Fibroblast of skin of right quadriceps (primary cell): Measurements from ENCODE around the gene FAM229B.
"Not testable (repeated sequence)": the region's sequence is repeated elsewhere in the genome, so short reads cannot be mapped to it uniquely, and the experiment has no call there.

ENCODE experiments used
- DNase-seq: peaks from one replicate; pipeline ENCODE4 v3.0.0-alpha.2; 2013

FAM229B gene, protein sequence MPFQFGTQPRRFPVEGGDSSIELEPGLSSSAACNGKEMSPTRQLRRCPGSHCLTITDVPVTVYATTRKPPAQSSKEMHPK

DNA sequence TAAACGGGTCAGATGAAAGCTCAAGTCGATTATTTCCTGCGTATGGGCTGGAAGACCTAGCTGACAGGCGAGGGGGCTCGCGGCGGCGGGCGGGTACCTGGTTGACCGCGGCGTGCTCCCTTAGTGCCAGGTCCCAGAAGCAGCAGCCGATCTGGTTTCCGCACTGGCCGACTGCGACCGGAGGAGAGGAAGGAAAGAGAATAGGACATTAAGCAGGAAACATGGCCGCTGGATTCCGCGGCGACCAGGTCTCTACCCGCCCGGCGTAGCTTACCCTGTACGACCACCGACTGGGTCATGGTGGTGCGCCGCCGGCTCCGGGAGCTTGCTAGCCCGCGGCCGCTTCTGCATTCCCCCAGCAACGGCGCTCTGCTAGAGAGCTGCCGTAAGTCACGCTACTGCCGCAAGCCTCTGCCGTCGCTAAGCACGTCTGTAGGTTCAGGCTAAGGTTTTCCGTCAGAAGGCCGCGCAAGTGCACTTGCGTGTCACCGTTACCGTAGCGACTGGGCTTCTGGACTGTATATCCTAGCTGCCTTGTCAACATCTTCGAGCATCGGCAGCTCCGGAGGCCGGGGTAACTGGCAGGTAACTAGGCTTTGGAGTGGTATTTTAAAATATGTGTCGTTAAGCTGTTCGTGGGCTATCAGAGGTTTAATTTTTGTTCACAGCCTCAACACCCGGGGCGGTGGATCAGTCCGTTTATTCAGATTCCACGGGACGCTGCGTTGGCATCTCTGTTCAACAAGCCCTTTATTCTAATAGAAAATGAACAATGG is at the start of gene FAM229B, which contains the start of gene TUBE1:
FAM229B (plus strand) TSS at position 456 of the 776 bp plus-strand sequence. CDS start 11,693 bp downstream, outside the sequence.
TUBE1 (minus strand) TSS at position 347 of the 776 bp plus-strand sequence; CDS start at position 299, 48 bp downstream.
- DNase-seq: peak; percentile 96

DNA sequence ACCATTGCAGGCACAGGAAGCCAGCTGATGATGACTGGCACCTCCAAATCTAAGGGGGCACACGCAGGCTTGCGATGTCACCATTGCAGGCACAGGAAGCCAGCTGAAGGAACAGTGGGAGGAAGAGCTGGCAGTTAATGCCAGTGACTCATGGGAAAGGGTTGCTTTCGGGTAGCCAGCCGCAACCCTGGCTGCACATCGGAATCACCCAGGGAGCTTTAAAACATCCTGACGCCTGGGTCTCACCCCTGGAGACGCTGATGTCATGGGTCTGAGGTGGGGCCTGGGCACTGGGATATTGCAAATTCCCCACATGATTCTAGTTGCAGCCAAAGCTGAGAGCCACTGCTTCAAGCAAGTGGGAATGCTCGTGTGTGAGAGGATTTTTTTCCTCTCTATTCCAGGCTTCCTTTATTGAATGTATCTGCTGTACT is 49.6 kb upstream of the FAM229B start:
- DNase-seq: peak; percentile 93

DNA sequence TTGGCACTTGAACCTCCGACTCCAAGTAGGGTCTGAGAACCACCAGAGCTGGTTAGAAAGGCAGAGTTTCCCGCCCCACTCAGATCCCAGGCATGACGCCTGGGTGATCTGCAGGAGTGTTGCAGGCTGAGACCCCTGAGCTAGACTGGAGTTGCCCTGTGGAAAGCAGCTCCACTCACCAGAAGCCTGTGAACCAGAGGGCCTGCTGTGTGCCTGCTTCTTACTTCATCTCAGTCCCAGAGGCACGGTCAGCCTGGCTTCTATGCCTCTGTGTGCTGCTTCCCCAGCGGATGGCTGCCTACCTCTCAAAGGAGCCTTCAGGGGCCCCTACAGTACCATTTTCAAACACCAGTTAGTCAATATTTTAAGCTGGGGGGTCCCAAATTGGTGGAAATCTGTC is 49.1 kb upstream of the FAM229B start:
- no peak for DNase-seq

DNA sequence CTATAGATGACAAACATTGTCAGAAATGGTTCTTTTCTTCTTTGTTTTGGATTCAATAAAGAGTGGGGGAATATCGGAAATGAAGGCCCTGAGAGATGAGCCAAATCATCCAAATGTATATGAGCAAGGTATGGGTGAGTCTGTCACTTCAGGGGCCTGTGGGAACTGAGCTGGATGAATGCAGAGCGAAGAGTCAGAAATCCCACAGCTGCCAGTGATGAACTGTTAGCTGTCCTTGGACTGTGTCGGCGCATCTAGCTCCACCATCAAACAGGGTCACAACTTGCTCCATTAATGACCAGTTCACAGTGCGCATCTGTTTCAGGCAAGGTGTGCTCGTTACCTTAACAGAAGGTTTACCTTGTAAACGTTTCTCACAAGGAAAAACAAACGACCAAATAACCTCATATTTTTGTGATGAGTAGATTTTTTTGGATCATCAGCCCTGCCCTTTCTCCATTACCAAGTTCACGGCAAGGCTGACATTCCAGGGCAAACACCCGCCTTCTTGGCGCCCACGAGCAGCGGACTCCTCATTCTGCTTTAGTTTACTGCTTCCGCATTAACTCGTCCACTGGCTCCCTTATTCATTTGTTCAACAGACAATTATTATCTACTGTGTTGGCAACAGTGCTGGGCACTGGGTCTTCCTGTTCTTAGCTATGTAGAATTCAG is 48.5 kb upstream of the FAM229B start:
- no peak for DNase-seq

DNA sequence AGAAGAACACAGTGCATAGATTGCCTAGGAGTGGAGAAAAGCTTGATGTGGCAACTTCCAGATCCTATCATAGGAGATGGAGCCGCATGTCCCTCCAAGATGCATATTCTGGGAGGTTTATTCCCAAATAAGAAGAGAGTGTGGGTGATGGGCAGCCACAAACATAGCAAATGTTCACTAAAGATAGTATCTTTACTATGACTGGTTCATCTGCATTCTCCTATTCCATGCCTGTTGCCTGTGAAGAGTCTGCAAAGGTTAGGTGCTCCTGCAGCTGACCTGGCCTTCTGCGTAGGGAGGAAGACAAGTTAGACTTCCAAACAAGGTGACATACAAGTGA is 48.0 kb upstream of the FAM229B start:
- no peak for DNase-seq

DNA sequence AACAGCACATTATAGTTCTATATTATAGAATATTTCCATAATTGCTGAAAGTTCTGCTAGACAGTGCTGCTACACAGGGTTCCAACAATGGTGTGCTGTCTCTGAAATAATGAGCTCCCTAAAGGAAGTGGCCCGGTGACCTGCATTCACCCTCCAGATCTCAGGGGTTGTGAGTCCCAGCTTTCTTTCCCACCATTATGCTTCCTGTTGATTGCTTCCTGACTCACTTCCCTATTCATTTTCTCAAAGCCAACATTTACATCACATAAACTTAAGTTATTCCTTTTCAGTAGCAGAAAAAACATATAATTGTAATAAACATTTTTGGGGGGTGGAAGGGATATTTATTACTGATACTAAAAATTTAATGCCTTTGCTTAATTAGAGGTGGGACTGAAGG is 46.4 kb upstream of the FAM229B start:
- no peak for DNase-seq

DNA sequence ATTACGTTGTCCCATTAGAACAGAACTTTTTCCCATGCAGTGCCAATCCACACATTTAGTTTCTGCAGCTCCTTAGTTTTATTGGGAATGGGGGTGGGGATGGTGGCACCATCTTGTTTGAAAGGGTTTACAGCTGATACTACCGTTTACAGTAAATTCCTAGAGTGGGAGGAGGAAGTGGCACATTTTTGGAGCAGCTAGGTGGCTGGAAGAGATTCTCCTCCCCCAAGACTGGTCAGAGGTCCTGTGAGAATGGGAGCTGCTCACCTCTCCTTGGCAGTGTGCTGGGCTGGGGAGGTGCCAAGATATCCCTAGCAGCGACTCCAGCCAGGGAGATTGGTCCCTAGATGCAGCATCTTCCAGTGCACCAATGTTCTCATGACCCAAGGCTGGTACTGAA is 45.9 kb upstream of the FAM229B start:
- DNase-seq: no peak

DNA sequence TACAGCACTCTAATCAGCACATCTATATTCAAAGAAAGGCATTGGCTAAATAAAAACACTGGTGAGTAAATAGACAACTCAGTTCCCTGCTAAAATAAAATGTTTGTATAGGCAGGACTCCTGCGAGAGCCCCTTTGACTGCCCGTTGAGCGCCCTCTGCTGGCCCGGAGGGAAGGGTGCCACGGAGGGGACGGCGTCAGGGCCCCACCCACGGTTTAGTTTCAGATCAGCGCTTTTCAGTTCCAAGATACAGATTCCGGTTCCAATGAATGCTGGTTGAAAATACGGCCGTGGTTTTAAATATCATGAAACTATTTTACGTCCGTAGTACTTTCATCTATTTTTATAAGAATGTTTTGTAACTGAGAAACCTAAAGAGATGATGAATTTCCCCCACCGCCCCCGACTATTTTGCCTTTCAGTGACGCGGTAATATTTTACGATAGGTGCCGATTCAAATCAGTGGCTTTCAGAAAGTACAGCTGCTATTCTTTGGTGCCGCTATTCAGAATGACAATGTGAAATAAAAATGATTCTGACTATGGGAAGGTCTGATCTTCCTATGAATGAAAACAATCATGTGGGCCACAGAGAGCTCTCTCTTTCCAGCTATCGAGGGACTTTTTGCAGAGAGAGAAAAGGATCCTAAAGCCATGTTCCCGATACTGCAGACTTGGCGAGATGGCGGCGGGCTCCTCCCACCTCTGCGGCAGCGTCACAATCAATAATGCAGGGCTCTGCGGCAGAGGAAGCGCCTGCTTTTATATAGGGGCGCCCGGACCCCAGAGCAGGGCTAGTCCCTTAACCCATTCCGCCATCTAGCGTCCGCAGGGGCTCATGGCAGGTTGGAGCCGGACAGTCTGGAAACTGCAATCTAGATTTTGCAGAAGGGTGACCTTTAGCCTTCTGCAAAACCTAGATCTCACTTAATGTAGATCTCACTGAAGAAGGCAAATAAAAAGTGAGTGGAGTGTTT is 44.1 kb upstream of the FAM229B start:
- peak; percentile 94 for DNase-seq

DNA sequence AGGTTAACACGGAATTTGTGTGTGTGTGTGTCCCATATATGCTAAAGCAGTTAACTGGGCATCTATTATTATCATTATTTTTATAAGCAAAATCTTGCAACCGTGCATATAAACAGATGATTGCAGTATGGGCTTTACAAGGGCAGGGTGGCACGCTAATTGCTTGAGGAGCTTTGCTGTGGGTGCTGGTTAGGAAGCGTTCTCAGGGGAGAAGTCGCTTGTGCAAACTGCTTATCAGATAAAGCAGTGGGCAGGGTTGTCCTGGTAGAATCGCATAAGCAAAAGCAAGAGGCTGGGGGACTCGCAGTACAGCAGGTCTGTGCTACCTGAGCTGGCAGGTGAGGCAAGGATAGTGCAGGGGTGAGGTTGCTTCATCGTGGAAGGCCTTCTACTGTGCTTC is 43.2 kb upstream of the FAM229B start:
- DNase-seq: no peak

DNA sequence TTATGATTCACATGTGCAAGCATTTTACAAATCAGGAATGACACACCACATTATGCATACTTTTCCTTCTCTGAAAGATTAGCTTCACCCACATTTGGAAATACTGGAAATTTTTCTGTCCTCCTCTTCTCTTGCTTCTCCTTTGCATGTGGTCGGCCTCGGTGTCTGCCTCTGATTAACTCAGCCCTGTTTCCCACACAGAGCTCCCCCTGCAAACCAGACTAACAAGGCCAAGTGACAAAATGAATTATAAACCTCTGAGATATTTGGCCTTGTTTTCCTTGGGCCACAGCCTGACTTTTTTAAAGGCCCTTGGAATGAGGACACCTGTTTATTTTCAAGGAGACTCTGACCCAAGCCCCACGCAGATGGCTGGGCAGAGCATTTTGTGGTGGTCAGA is 42.5 kb upstream of the FAM229B start:
- peak; percentile 98 for DNase-seq

DNA sequence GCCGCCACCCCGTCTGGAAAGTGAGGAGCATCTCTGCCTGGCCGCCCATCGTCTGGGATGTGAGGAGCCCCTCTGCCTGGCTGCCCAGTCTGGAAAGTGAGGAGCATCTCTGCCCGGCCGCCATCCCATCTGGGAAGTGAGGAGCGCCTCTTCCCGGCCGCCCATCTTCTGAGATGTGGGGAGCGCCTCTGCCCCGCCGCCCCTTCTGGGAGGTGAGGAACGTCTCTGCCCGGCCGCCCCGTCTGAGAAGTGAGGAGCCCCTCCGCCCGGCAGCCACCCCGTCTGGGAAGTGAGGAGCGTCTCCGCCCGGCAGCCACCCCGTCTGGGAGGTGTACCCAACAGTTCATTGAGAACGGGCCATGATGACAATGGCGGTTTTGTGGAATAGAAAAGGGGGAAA is 39.9 kb upstream of the FAM229B start:
- DNase-seq: not testable (repeated sequence)

DNA sequence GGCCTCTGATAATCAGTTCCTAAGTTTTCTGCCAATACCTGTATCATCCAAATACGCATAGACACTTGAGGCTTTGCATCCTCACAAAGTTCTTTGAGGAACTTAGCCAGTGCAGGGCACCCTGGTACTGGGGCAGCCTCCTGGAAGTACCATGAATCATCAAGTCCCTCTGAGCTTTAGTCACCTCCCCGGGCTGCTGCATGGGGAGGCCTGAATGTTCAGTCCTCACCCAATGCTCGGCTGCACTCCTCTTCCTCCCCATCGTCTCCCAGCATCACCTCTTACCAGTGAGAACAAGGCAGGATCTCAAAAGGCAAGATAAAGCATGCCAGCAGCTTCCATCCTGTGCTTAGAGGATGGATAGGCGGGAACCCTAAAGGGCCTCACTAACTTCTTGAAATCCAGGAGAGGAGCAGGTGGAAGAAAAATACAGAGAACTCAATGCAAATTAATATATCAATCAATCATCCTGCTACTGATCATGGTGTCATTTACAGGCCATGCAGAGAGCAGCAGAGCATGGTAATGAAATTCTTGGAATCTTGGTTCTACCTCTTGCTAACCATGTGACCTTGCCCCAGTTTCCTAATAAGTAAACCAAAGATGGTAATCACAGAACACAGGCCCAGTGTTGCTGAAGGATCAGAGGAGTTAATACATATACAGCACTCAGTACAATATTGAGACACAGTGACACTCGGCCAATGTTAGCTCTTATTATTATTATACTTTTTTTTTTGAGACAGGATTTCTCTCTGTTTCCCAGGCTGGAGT is 38.2 kb upstream of the FAM229B start:
- DNase-seq: no peak

DNA sequence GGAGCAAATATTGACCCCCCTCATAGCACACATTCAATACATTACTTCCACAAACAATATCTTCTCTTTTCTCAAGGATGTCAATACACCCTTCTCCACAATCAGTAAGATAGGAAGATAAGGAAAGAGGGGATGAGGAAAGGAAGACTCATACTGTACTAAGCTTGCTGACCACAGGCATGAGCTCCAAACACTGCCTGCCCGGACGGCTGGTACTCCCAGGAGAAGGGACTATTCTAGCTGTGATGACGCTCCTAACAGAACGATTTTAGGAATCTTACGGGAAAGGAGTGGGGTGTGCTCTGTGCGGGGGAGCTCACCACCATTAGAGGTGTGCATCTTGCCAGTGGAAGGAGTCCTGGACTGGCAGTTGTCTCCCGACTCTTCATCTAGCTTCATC is 37.4 kb upstream of the FAM229B start:
- DNase-seq: no peak

DNA sequence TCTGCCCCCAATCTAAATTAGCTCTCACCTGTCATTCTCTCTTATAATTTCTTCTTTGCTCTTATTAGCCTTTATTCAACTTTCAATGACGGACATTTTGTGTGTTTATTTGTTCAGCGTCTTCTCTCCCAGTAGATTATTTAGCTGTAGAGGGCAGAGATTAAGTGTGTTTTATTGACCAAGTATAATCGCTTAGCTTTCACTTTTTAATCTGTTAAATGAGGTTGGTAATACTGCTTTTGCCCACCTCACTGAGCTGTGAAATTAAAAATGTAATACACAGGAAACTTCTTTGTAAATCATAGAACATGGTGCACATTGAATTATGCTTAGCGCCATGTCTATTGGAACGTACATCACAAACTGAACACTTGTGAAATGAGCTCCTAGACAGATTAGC is 37.0 kb upstream of the FAM229B start:
- DNase-seq: no peak

DNA sequence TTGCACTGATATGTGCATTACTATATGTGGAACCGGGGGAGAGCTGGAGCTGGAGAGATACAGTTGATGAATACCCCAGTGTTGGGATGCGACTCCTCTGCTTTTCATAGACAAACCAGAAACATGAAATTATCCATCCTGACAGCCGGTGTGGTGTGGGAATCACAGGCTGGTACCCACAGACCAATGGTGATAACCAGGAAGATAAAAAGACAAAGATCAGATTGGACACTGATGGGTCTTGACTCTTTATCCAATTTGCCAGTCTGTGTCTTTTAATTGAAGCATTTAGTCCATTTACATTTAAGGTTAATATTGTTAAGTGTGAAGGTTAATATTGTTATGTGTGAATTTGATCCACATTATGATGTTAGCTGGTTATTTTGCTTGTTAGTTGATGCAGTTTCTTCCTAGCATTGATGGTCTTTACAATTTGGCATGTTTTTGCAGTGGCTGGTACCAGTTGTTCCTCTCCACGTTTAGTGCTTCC is 36.1 kb upstream of the FAM229B start:
- DNase-seq: not testable (repeated sequence)

DNA sequence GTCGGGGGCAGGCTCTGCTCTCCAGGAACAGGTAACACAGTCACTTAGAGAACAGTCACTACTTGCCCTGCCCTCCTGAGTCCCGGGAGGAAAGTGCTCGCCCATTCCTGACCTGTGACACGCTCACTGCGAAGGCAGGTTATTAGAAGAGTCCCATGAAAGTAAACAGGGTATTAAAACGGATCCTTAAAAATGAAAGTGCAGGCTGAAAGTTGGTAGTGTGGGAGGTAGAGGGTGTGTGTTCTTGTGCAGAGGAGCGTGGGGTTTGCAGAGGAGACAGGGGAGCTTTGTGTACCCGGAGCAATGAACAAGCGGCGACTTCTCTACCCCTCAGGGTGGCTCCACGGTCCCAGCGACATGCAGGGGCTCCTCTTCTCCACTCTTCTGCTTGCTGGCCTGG is 33.4 kb upstream of the FAM229B start, which contains the start of gene CCN6:
CCN6 (plus strand) TSS at position 104 of the 400 bp plus-strand sequence; CDS start at position 358, 254 bp downstream.
- DNase-seq: no peak

DNA sequence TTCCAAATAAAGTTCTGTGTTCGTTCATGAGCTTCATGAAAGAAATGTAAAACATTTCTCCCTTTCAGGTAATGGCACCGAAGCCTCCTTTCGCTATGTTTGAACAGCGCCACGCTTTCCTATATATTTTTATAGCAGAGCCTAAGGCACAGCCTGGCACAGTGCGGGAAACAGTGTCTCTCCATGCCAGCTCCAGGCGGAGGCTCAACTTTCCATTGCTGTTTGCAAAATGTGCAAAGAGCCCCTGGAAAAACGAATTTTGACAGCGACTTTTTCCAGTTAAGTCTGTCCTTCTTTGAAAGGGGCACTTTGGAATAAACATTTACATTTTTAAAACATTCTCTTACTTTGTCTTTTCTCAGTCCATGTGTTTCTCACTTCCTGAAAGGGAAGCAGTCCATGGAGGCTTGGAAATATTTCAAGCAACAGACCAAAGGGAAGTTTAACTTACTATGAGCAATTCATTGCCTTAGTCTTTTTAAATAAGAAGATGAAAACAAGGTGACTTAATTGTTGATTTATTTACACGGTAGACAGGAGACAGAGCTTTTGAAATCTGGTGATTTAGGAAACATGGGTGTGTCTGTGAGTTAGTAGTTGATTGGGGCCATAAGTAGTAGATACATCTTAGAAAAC is 32.7 kb upstream of the FAM229B start:
- DNase-seq: no peak

DNA sequence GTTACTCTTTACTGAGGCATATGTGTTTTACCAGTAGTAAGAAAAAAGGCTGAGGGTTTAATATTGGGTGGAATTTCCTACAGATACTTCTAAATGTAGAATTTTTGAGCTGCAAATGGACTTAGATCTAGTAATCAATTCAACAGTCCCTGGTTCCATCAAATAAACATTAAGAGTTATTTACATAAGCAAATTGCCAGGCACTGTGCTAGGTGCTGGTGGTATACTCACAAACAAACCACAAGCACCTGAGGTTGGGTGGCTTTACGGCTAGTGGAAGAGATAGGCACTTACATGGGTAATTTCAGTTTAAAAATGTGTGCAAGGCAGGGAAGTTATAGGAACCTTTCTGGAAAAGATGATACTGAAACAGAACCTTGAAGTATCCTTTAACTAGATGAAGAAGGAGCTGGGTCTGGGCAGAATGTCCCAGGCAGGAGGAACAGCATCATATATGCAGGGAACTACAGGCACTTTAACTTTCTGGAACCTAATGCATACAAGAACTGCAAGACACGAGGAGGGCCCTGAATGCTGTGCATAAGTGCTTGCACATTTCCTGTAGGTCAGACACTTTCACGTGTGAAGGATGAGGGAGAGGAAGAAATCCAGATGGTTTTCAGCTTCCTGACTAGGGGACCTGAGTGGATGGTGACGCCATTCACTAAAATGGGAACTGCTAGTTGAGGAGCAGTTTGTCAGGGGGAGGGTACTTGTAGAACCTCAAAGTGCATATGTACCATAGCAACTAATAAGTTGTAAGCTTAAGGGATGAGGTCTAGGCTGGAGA is 29.0 kb upstream of the FAM229B start:
- no peak for DNase-seq

DNA sequence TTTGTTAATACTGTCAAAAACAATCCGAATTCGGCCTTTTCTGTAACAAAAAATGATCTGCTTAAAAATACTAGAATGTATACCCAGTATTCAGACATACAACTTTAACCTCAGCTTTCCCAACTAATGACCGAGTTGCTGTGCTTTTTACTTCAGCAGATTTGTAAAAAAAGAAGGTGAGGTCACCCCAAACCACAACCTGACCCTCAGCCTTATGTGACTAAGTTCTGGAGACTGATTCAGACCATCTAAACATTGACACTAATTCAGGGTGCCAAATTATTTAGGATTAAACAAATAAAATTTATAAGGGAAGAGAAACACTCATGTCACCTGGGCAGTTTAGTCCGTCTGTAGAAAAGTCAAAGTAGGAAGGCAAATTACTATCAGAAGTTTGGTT is 25.8 kb upstream of the FAM229B start:
- DNase-seq: no peak

DNA sequence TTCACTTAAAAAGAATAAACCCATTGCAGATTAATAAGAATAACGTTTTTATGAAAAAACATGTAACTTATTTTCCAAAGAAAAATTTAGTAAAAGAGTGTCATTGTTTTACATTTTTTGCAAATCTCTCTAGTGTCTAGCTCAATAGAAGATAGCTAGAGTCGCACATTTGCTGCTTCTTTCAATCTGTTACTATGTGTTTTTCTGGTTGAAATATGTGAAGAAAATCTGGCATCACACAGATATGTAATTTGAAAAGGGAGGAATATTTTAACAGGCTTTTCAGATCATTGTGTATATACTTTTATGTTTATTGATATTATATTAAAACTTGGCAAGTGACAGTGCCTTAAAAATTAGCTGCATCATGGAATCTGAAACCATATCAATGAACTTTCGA is 24.4 kb upstream of the FAM229B start:
- no peak for DNase-seq
